HG02642 (cell line): ENCODE results near the gene TRMT10A.
"Not testable (repeated sequence)": the region's sequence is repeated elsewhere in the genome, so short reads cannot be mapped to it uniquely, and the experiment has no call there.

Experiments used
- ATAC-seq: cut with Tn5 transposase; IDR thresholded peaks from one replicate; pipeline ENCODE4 v1.9.1; 2021; ENCODE audit warnings: mild to moderate bottlenecking; ENCODE audit not compliant: unreplicated experiment, poor library complexity

The TRMT10A gene

GRCh38 chr4:99564921-99565320 lies 1.1 kb upstream of the TRMT10A start:
- no peak for ATAC-seq

GRCh38 chr4:99552872-99553271 lies 11.0 kb downstream of the TRMT10A start:
- no peak for ATAC-seq

- ATAC-seq: no peak
Observed at GRCh38 chr4:99540277-99540939, 23.4 kb downstream of the TRMT10A start.

GRCh38 chr4:99537674-99538073 lies 26.2 kb downstream of the TRMT10A start:
- ATAC-seq: no peak

- ATAC-seq: no peak
Observed at GRCh38 chr4:99536848-99537247, 27.0 kb downstream of the TRMT10A start.

- no peak for ATAC-seq
Observed at GRCh38 chr4:99536271-99536670, 27.6 kb downstream of the TRMT10A start.

GRCh38 chr4:99534699-99535098 lies 29.1 kb downstream of the TRMT10A start:
- ATAC-seq: not testable (repeated sequence)

GRCh38 chr4:99529956-99530355 lies 33.9 kb downstream of the TRMT10A start:
- no peak for ATAC-seq

GRCh38 chr4:99529228-99529627 lies 34.6 kb downstream of the TRMT10A start:
- ATAC-seq: no peak

GRCh38 chr4:99518601-99519295 lies 45.1 kb downstream of the TRMT10A start:
- ATAC-seq: no peak

- ATAC-seq: no peak
Observed at GRCh38 chr4:99510721-99511120, 53.1 kb downstream of the TRMT10A start, which contains the start of gene C4orf17. C4orf17 (plus strand) TSS chr4:99511021; CDS start chr4:99513082, 2,061 bp downstream.

- no peak for ATAC-seq
Observed at GRCh38 chr4:99507762-99508161, 56.1 kb downstream of the TRMT10A start.

GRCh38 chr4:99507349-99507748 lies 56.5 kb downstream of the TRMT10A start:
- ATAC-seq: no peak

- ATAC-seq: no peak
Observed at GRCh38 chr4:99506781-99507180, 57.1 kb downstream of the TRMT10A start.

- no peak for ATAC-seq
Observed at GRCh38 chr4:99504804-99505502, 58.9 kb downstream of the TRMT10A start.
